GM19193 (cell line): ENCODE measurements around the gene CALHM4.

Experiments used
- POLR2A ChIP-seq: IDR thresholded peaks from 4 replicates; pipeline ENCODE4 v1.6.1; 2011; ENCODE audit not compliant: insufficient read depth, insufficient read length; ENCODE audit errors: extremely low read depth

CALHM4 gene

GRCh38 chr6:116580198-116580597 lies 26.6 kb downstream of the CALHM4 start:
- TF ChIP-seq POLR2A = no peak

DNA sequence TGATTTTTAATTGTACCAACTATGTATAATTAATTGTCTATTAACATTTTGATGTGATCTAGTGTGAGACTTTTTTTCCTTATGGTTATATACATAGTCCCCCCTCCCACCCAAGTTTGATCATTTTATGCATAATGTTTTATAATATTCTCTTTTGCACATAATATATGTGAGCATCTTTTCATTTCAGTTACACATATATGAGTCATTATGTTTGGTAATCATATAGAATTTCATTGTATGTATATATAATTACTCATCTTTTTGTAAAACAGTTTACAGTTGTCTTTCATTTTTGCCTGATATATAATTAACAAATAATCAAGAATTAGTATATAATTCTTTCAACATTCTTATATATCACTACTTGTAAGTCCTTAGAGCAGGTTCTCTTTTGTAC lies 32.7 kb downstream of the CALHM4 start:
- no peak for TF ChIP-seq POLR2A

- no peak for TF ChIP-seq POLR2A
These were observed 33.2 kb downstream of the CALHM4 start for GRCh38 chr6:116586738-116587137.

DNA sequence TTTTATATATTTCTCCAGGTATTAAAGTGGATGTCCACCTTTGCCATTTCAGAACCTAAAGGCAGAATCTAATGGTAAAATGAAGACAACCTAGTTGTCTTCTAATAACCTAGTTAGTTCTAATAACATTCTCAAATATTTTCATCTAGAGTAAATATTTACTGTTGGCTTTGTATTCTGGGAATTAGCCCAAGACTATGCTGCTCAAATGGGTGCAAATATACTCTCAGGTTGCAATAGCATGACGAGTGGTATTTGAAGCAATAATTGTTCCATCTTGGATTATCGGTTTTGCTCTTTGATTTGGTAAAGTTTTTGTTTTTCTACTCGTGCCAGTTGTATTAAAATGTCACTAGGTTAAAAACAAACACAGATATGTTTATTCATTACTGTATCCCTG lies 41.7 kb downstream of the CALHM4 start:
- no peak for TF ChIP-seq POLR2A

DNA sequence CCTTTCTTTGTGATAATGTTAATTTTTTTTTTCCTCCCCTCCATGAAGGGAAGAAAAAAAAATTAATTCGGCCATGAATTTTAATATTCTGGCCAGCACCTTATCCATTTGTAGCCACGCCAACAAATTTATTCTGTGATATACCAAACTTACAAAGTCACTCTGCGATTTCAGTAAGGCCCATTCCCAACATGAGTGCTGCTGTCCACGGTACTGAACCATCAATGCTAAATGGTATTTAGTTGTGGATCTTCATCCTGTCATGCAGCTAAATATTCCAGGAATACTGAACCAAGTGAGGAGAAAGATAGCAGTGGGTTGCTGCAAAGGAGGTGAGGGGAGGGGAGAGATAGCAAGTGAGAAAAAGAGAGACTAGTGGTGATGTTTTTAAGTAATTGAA lies 43.3 kb downstream of the CALHM4 start:
- no peak for TF ChIP-seq POLR2A

DNA sequence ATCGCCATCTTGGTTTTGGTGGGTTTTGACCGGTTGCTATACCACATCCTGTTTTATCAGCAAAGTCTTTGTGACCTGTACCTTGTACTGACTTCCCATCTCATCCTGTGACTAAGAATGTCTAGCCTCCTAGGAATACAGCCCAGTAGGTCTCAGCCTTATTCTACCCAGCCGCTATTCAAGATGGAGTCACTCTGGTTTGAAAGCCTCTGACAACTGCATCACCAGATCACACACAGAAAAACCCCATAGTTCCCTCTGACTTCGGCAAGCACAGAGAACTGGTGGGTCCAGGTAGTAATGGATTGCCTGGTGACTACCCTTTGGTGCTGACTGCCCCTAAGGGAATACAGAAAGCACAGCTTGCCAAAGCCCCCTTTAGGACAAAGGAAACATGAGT lies 52.4 kb downstream of the CALHM4 start:
- TF ChIP-seq POLR2A = no peak
